Measurements from ENCODE around the gene PSMD11.

GRCh38 chr17:32516450-32516849 lies 72.1 kb downstream of the PSMD11 start:
- no peak for TF ChIP-seq EZH2 (IDR thresholded peaks at IDR 0.05; ENCODE audit: insufficient read depth, poor library complexity, severe bottlenecking)
- no peak for TF ChIP-seq EZH2phosphoT487 (IDR thresholded peaks at IDR 0.05; ENCODE audit: insufficient read depth, low read depth)

Measured in GM23248 (cell line).